Esophagus squamous epithelium (tissue), 4 donors: ENCODE data around the gene TVP23C.
"Not testable (repeated sequence)": the region's sequence is repeated elsewhere in the genome, so short reads cannot be mapped to it uniquely, and the experiment has no call there.

Experiments used
- POLR2A ChIP-seq, 4 donors: fragments of 450-650 bp; IDR thresholded peaks; one replicate each; pipeline ENCODE4 v1.6.1; 2017; ENCODE audit warnings: antibody characterized with exemption in 4 of 4, mild to moderate bottlenecking in 4 of 4, moderate library complexity in 3 of 4
- TF ChIP-seq, protein P1 (sequence below), 6 experiments: fragments of 450-650 bp in 4 of 6; fragments of 200-600 bp in 2 of 6; sonication (generic) in 2 of 6; IDR thresholded peaks; one replicate each; pipeline ENCODE4 v1.5.1; 2016 to 2019; ENCODE audit warnings: antibody characterized with exemption in 6 of 6, mild to moderate bottlenecking in 4 of 6, moderate library complexity in 4 of 6

DNA sequence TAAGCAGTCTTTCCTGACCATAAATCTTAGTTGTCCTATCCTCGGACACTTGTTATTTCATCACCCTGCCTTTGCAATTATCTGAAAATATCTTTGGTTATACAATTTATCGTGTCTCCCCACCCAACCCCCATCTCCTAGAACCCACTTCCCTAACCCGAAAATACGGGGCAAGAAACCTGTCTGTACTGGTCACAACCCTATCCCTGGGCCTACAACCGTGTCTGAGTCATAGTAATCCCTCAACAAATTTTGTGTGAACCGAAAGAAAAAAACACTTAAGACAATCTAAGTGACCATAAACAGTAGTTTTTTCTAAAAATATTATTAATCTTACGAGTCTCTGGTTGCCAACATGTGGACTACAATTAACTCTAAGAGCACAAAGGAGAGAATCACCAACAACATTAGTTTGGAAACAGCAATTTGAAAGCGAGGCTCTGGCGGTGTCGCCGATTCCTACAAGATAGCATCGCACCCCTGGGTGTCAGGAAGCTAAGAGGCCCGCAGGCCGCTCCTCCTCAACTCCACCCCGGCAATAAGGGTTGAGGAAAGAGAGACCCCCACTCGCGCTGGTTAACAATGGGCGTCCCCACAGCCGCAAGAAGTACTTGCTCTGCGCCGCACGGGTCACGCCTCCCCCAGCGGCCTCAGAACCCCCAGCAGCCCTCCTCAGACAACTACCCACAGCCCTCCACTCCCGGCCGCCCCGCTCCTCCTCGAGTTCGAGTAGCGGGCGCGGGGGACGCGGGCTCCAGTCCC lies 489 bp downstream of the TVP23C start:
- TF ChIP-seq, protein P1, sequence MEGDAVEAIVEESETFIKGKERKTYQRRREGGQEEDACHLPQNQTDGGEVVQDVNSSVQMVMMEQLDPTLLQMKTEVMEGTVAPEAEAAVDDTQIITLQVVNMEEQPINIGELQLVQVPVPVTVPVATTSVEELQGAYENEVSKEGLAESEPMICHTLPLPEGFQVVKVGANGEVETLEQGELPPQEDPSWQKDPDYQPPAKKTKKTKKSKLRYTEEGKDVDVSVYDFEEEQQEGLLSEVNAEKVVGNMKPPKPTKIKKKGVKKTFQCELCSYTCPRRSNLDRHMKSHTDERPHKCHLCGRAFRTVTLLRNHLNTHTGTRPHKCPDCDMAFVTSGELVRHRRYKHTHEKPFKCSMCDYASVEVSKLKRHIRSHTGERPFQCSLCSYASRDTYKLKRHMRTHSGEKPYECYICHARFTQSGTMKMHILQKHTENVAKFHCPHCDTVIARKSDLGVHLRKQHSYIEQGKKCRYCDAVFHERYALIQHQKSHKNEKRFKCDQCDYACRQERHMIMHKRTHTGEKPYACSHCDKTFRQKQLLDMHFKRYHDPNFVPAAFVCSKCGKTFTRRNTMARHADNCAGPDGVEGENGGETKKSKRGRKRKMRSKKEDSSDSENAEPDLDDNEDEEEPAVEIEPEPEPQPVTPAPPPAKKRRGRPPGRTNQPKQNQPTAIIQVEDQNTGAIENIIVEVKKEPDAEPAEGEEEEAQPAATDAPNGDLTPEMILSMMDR (IDR thresholded peaks at IDR 0.05), result not testable (repeated sequence)
- not testable (repeated sequence) for TF ChIP-seq POLR2A (IDR thresholded peaks at IDR 0.05)
